GM12878 (cell line): ENCODE results near the gene PAF1. TPM values are rescaled to one million over a fixed set of nuclear protein-coding genes. Genes with fewer than 3 reads are reported as not detected.
A peak's percentile ranks its signal among the peaks of the same experiment; 100 is the strongest.

Source experiments
- CBX5 ChIP-seq: sonication (generic); IDR thresholded peaks from 2 replicates; pipeline ENCODE4 v1.6.1; 2016; ENCODE audit warnings: low read depth, moderate library complexity, mild to moderate bottlenecking, inconsistent platforms
- DPF2 ChIP-seq: fragments of 450-650 bp; IDR thresholded peaks from 2 replicates; pipeline ENCODE4 v1.6.1; 2017; ENCODE audit warnings: mild to moderate bottlenecking
- E2F8 ChIP-seq: fragments of 450-650 bp; IDR thresholded peaks from 2 replicates; pipeline ENCODE4 v1.6.1; 2018; ENCODE audit warnings: mild to moderate bottlenecking, low read depth, moderate library complexity; ENCODE audit not compliant: partially characterized antibody
- HDGF ChIP-seq: fragments of 450-650 bp; IDR thresholded peaks from 2 replicates; pipeline ENCODE4 v1.6.1; 2016; ENCODE audit warnings: antibody characterized with exemption
- IKZF2 ChIP-seq, 2 experiments: fragments of 450-650 bp; IDR thresholded peaks; 2 replicates each; pipeline ENCODE4 v1.6.1; 2017; ENCODE audit warnings: mild to moderate bottlenecking in 2 of 2, moderate library complexity in 2 of 2
- POLR2A ChIP-seq: IDR thresholded peaks from 2 replicates; pipeline ENCODE4 v1.6.1; 2011; ENCODE audit warnings: low read depth, mild to moderate bottlenecking, low read length
- POLR2AphosphoS2 ChIP-seq: IDR thresholded peaks from 2 replicates; pipeline ENCODE4 v1.6.1; 2011; ENCODE audit warnings: low read depth, mild to moderate bottlenecking, low read length, improper control_type of control experiment, moderate library complexity
- POLR2AphosphoS5 ChIP-seq: IDR thresholded peaks from 2 replicates; pipeline ENCODE4 v1.6.1; 2011; ENCODE audit warnings: mild to moderate bottlenecking, low read length, inconsistent platforms
- RELB ChIP-seq: fragments of 450-650 bp; IDR thresholded peaks from 2 replicates; pipeline ENCODE4 v1.6.1; 2017; ENCODE audit warnings: low read depth, mild to moderate bottlenecking, moderate library complexity
- SMAD1 ChIP-seq: fragments of 450-650 bp; IDR thresholded peaks from 2 replicates; pipeline ENCODE4 v1.6.1; 2018; ENCODE audit warnings: mild to moderate bottlenecking, low read depth; ENCODE audit not compliant: partially characterized antibody
- SMAD5 ChIP-seq: IDR thresholded peaks from 2 replicates; pipeline ENCODE4 v1.6.1; 2016; ENCODE audit warnings: antibody characterized with exemption, low read depth
- ZNF687 ChIP-seq: fragments of 450-650 bp; IDR thresholded peaks from 2 replicates; pipeline ENCODE4 v1.6.1; 2017; ENCODE audit warnings: mild to moderate bottlenecking, moderate library complexity
- polyA plus RNA-seq, 11 experiments: library from polyadenylated mRNA; depleted of rRNA in 4 of 11; unstranded in 6 of 11; stranded (reverse) in 5 of 11; fragments of >200 nt; fragmentation: Nextera tagmentation in 4 of 11; fragmentation: Illumina TruSeq in 1 of 11; extraction: Ambion mirVana in 4 of 11; extraction: Trizol in 1 of 11; gene quantifications; 1 replicate in 1 of 11; 2 replicates in 10 of 11; pipeline versions ENCODE4 v1.2.1 to v1.2.3, GENCODE V29; 2011 to 2016; ENCODE audit warnings: inconsistent platforms in 2 of 11, missing spikeins in 2 of 11, low read depth in 1 of 11
- total RNA-seq, 4 experiments: library from RNA; depleted of rRNA in 3 of 4; stranded (reverse); fragments of >200 nt in 3 of 4; fragmentation: Illumina TruSeq in 1 of 4; extraction: Trizol in 1 of 4; gene quantifications; 2 replicates each; pipeline versions ENCODE4 v1.2.1 to v1.2.3, GENCODE V29; 2013 to 2021

PAF1 gene
- total and polyA plus RNA-seq, 10 of the 15 experiments (the other 5 are each of a cell fraction or from before 2014, with no cell fraction given) = 1.7 to 45.8 (median 39.6) TPM

- TF ChIP-seq ZNF687 (0 out of 2 replicates have a peak, but pooled peaks have one; percentile 14), CBX5 (no peak), IKZF2 (IDR thresholded peaks at IDR 0.05) (no peak), POLR2AphosphoS2 (peak; percentile 84), POLR2AphosphoS5 (peak; percentile 72), SMAD1 (peak; percentile 90), RELB (0 out of 2 replicates have a peak, but pooled peaks have one; percentile 8), HDGF (no peak), POLR2A (peak; percentile 76), E2F8 (no peak), SMAD5 (peak; percentile 37; the same call in 1 of the 2 replicates), DPF2 (no peak)
Measured at GRCh38 chr19:39408392-39409207, 17.7 kb upstream of the PAF1 start (continued).
